Left colon (tissue), 2 donors: Measurements from ENCODE around the gene MRPS9. TPM values are rescaled to one million over a fixed set of nuclear protein-coding genes. Genes with fewer than 3 reads are reported as not detected.

Source experiments
- ATAC-seq: fragments of 200-7000 bp; cut with Tn5 transposase; one replicate; pipeline ENCODE4 v1.9.1; 2020; ENCODE audit warnings: mild to moderate bottlenecking, moderate library complexity
- DNase-seq, 2 donors: peaks; one replicate each; pipeline ENCODE4 v3.0.0-alpha.2; 2020
- intact Hi-C, 2 donors: fragments of 100-400 bp; cut with DNase I in 1 of 2; cut with micrococcal nuclease in 1 of 2; formaldehyde crosslinking; loops; one replicate each; pipeline versions ENCODE4 v1.11.2 to v1.14.0; 2022; cut with DNase I, micrococcal nuclease
- total RNA-seq, 2 donors: library from RNA; stranded (reverse); fragmentation: NEBNext Ultra II Directional; extraction: Animal tissue kit (Norgen Biotek cat#: 25700); gene quantifications; one replicate each; pipeline ENCODE4 v1.2.1, GENCODE V29; 2021
- donor health status: DM: no; HTN: no; CAD: no.
- donor health status: DM: yes; HTN: yes; CAD: no.

The MRPS9 gene
- total RNA-seq, 2 donors from 2014 or later = 25.5 to 32.0 TPM

GRCh38 chr2:105113616-105114291 lies 75.9 kb downstream of the MRPS9 start:
- intact Hi-C loops = loop anchor here (2.0 to 10.0 kb wide), 2 partner anchors 121 kb away; no protein-coding TSS in a partner anchor
- DNase-seq = no peak
- ATAC-seq = no peak

GRCh38 chr2:105114551-105114950 lies 76.7 kb downstream of the MRPS9 start:
- no peak for DNase-seq
- intact Hi-C loops = loop anchor here (2.0 to 10.0 kb wide), 2 partner anchors 120 kb away; no protein-coding TSS in a partner anchor
- peak; percentile 65 for ATAC-seq

GRCh38 chr2:105116348-105116747 lies 78.5 kb downstream of the MRPS9 start:
- DNase-seq = no peak
- ATAC-seq = no peak
- intact Hi-C loops = loop anchor here in 1 of 2 donors (10.0 kb wide), 1 partner anchor 118 kb away; no protein-coding TSS in a partner anchor

- ATAC-seq (peak; percentile 33), DNase-seq (no peak)
- intact Hi-C loops = loop anchor here in 1 of 2 donors (10.0 kb wide), 1 partner anchor 117 kb away; no protein-coding TSS in a partner anchor
These were observed 79.7 kb downstream of the MRPS9 start for GRCh38 chr2:105117565-105117964.

GRCh38 chr2:105118960-105119359 lies 81.1 kb downstream of the MRPS9 start:
- ATAC-seq (no peak), DNase-seq (no peak)
- intact Hi-C loops = loop anchor here in 1 of 2 donors (10.0 kb wide), 1 partner anchor 116 kb away; no protein-coding TSS in a partner anchor

- ATAC-seq (no peak), DNase-seq (no peak)
- intact Hi-C loops = no loop called here
These were observed 83.6 kb downstream of the MRPS9 start for GRCh38 chr2:105121434-105121833.

GRCh38 chr2:105125428-105125827 lies 87.6 kb downstream of the MRPS9 start:
- DNase-seq (no peak), ATAC-seq (no peak)
- intact Hi-C loops = no loop called here

GRCh38 chr2:105125920-105126319 lies 88.1 kb downstream of the MRPS9 start:
- no peak for ATAC-seq
- intact Hi-C loops = no loop called here
- no peak for DNase-seq

- intact Hi-C loops = no loop called here
- DNase-seq (no peak), ATAC-seq (no peak)
These were observed 88.5 kb downstream of the MRPS9 start for GRCh38 chr2:105126336-105126735.

- intact Hi-C loops = no loop called here
- no peak for ATAC-seq
These were observed 89.5 kb downstream of the MRPS9 start for GRCh38 chr2:105127289-105127915.

GRCh38 chr2:105129722-105130232 lies 91.9 kb downstream of the MRPS9 start:
- no peak for ATAC-seq
- DNase-seq = no peak
- intact Hi-C loops = no loop called here

More at GRCh38 chr2:105127289-105127915, 89.5 kb downstream of the MRPS9 start:
- no peak for DNase-seq

GRCh38 chr2:105130546-105130945 lies 92.7 kb downstream of the MRPS9 start:
- ATAC-seq (no peak), DNase-seq (no peak)
- intact Hi-C loops = no loop called here

- DNase-seq = no peak
- intact Hi-C loops = no loop called here
- no peak for ATAC-seq
These were observed 96.2 kb downstream of the MRPS9 start for GRCh38 chr2:105134081-105134480.

- intact Hi-C loops = no loop called here
- DNase-seq (no peak), ATAC-seq (no peak)
These were observed 97.6 kb downstream of the MRPS9 start for GRCh38 chr2:105135436-105135835.

- DNase-seq (no peak), ATAC-seq (no peak)
- intact Hi-C loops = no loop called here
These were observed 98.5 kb downstream of the MRPS9 start for GRCh38 chr2:105136394-105136793.

- intact Hi-C loops = no loop called here
- DNase-seq (no peak), ATAC-seq (no peak)
These were observed 100.8 kb downstream of the MRPS9 start for GRCh38 chr2:105138643-105139042.

- no peak for ATAC-seq
- intact Hi-C loops = no loop called here
These were observed 101.8 kb downstream of the MRPS9 start for GRCh38 chr2:105139556-105140239.

GRCh38 chr2:105140240-105140568 lies 102.3 kb downstream of the MRPS9 start:
- no peak for DNase-seq
- ATAC-seq = no peak
- intact Hi-C loops = no loop called here

More at GRCh38 chr2:105139556-105140239, 101.8 kb downstream of the MRPS9 start:
- DNase-seq = no peak

GRCh38 chr2:105141099-105141614 lies 103.3 kb downstream of the MRPS9 start:
- intact Hi-C loops = no loop called here
- DNase-seq (no peak), ATAC-seq (no peak)
